Fibroblast of pulmonary artery (primary cell): ENCODE data around the gene MGAT5.

ENCODE experiments used
- DNase-seq: peaks from one replicate; pipeline ENCODE4 v3.0.0-alpha.2; 2010; ENCODE audit warnings: low read depth
- H3K4me3 ChIP-seq: replicated peaks from 2 replicates; pipeline ENCODE4 v1.5.1; 2011; ENCODE audit warnings: low read depth, mild to moderate bottlenecking, control low read depth, low read length, moderate library complexity
- CTCF ChIP-seq: IDR thresholded peaks from 2 replicates; pipeline ENCODE4 v1.5.1; 2011; ENCODE audit warnings: mild to moderate bottlenecking, control low read depth, low read length, inconsistent platforms; ENCODE audit errors: missing control alignments

MGAT5 gene

GRCh38 chr2:134398300-134398699, 144.4 kb downstream of the MGAT5 start:
- no peak for TF ChIP-seq CTCF
- H3K4me3 ChIP-seq = no peak overlapping the region
- peak; percentile 93 for DNase-seq

- peak; percentile 58 for DNase-seq
- TF ChIP-seq CTCF = peak; percentile 6
- H3K4me3 ChIP-seq = no peak overlapping the region
These were observed 145.2 kb downstream of the MGAT5 start for GRCh38 chr2:134399096-134399495.

- no peak for TF ChIP-seq CTCF
- peak; percentile 29 for DNase-seq
- no peak overlapping the region for H3K4me3 ChIP-seq
These were observed 147.2 kb downstream of the MGAT5 start for GRCh38 chr2:134401081-134401497.

- no peak overlapping the region for H3K4me3 ChIP-seq
These were observed 147.9 kb downstream of the MGAT5 start for GRCh38 chr2:134401789-134402188.

GRCh38 chr2:134402410-134402809, 148.5 kb downstream of the MGAT5 start:
- no peak for TF ChIP-seq CTCF
- H3K4me3 ChIP-seq = no peak overlapping the region
- peak; percentile 93 for DNase-seq

More at GRCh38 chr2:134401789-134402188, 147.9 kb downstream of the MGAT5 start:
- no peak for DNase-seq
- no peak for TF ChIP-seq CTCF

GRCh38 chr2:134405611-134406081, 151.8 kb downstream of the MGAT5 start:
- no peak for TF ChIP-seq CTCF
- DNase-seq = no peak
- no peak overlapping the region for H3K4me3 ChIP-seq

GRCh38 chr2:134406311-134406710, 152.4 kb downstream of the MGAT5 start:
- no peak overlapping the region for H3K4me3 ChIP-seq
- TF ChIP-seq CTCF = no peak
- DNase-seq = no peak
